Ramos (cell line): ENCODE measurements around the gene MYLK3.

ENCODE experiments used
- in situ Hi-C: fragments of 300-500 bp; cut with MboI; formaldehyde crosslinking; loops from one replicate; pipeline ENCODE4 v1.14.3; 2022; ENCODE audit warnings: low sequenced_read_pairs; ENCODE audit not compliant: unreplicated experiment

MYLK3 gene

DNA sequence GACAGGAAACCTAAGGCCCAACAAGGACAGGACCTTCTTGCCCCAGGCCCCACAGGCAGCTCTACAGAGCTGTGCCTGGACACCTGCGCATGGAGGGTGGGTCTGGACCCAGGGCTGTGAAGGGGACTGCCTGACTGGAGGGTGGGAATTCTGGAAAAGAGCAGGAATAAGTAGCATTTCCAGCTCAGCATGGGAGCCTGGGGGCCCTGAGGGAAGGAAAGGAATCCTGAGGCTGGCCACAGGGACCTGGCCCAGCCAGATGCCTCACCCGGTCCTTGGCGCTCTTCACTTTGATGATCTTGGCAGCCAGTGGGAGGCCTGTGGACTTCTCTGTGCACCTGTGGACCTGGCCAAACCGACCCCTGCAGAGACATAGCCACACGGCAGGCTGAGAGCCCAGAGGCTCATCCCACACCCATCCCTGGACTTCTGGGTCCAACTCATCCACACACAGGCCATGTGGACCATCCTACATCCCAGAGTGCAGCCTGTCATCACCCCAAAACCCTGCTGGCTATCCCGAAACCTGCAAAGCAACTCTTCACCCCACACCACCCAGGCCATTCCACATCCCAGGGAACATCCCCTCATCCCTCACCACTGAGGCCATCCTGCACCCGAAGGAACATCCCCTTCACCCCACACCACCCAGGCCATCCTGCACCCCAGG, 18.7 kb downstream of the MYLK3 start:
- in situ Hi-C loops: no loop called here

- in situ Hi-C loops: no loop called here
These were observed 19.3 kb downstream of the MYLK3 start for GRCh38 chr16:46728806-46729205.

GRCh38 chr16:46727630-46728029, 20.5 kb downstream of the MYLK3 start:
- in situ Hi-C loops: no loop called here

DNA sequence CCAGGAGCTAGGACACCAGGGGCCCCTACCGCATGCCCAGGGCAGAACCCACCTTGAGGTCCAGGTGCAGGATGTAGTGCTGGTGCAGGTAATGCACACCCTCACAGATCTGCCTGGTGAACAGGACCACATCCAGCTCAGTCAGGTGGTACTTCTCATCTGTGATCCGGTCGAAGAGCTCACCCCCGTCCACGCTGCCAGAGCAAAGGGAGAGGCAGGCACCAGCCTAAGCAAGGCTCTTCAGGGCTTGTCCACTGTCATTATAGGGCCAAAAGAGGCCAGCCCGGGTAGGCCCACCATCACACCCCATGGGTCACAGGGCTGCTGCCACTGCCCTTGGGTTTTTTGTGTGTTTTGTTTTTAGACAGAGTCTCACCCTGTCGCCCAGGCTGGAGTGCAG, 21.0 kb downstream of the MYLK3 start:
- in situ Hi-C loops: no loop called here

DNA sequence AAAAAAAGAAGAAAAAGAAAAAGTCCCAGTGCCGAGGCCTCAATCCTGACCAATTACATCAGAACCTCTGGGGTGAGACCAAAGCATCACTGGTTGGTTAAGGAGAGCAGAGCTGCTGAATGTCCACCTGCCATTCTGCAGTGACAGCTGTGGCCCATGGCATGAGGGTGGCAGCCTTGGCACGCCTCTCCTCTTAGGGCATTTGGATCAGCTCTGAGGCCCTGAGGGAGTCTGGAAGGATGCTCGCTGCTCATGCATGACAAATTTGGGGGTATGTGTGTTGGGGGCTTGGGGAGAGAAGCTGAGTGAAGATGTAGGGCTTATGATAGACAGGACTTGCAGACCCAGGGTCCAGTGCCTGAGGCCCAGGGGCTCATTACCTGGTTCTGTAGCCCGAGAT, 26.3 kb downstream of the MYLK3 start:
- in situ Hi-C loops: no loop called here

DNA sequence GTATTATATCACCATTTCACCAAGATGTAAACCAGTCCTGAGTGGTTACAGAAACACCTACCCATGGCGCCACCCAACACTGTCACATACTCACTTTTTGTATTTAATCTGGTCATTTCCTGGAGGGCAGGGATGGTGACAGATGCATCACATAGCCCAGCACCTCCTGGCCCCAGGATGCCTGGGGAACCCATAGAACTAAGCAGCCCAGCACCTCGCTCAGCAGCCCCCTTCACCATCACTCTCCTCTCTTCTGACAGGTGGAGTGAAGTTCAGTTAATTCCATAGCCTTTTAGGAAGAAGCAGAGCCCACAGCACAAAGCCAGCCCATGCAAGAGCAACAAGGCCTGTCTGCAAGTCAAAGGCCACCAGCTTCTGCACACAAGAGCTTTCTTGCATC, 27.5 kb downstream of the MYLK3 start:
- in situ Hi-C loops: no loop called here

- in situ Hi-C loops: no loop called here
These were observed 28.6 kb downstream of the MYLK3 start for GRCh38 chr16:46719528-46719927.

DNA sequence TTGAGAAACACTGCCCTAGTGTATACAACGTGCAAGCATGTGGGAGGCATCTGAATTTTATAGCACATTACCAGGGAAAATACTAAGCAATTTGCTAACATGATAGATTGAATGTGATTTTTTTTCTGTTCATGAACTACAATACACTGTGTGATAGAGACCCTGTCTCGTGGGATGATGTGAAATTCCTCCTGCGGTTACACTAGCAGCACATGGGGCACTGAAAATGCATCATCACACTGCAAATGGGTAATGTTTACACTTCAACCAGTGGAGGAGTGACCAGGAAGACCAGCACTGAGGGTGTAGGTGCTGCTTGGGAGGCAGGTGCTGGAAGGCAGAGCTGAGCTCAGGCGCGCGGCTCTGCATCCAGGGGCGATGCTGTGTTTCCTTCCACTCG, 29.9 kb downstream of the MYLK3 start:
- in situ Hi-C loops: no loop called here

GRCh38 chr16:46717692-46718091, 30.5 kb downstream of the MYLK3 start:
- in situ Hi-C loops: no loop called here

DNA sequence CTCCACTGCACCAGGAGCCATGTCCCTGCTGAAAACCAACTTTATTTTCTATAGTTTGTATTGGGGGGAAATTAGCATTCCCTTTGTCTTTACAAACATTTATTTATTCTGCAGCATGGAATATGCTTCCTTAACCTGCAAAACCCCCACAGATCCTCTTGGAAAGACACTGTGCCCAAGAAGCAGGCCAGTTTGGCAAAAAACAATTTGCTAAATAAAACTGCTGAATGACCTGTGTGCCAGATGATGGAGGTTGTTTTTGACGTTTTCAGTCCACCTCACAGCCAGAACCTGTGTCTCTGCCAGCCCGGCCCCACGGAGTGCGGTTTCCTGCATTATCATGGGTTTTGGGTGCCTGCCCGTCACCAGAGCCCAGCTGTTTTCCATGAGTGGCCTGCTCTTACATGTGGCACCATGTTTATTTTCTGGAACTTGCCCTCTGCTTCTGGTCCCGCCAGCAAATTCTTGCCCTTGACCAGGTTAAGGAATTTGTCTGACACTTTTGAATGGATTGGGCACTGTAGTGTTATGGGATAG, 32.3 kb downstream of the MYLK3 start:
- in situ Hi-C loops: no loop called here

GRCh38 chr16:46714797-46715591, 33.1 kb downstream of the MYLK3 start:
- in situ Hi-C loops: no loop called here

- in situ Hi-C loops: no loop called here
These were observed 34.5 kb downstream of the MYLK3 start for GRCh38 chr16:46713634-46714033.

GRCh38 chr16:46712911-46713310, 35.2 kb downstream of the MYLK3 start:
- in situ Hi-C loops: no loop called here

- in situ Hi-C loops: no loop called here
These were observed 36.8 kb downstream of the MYLK3 start for GRCh38 chr16:46711106-46712058.

DNA sequence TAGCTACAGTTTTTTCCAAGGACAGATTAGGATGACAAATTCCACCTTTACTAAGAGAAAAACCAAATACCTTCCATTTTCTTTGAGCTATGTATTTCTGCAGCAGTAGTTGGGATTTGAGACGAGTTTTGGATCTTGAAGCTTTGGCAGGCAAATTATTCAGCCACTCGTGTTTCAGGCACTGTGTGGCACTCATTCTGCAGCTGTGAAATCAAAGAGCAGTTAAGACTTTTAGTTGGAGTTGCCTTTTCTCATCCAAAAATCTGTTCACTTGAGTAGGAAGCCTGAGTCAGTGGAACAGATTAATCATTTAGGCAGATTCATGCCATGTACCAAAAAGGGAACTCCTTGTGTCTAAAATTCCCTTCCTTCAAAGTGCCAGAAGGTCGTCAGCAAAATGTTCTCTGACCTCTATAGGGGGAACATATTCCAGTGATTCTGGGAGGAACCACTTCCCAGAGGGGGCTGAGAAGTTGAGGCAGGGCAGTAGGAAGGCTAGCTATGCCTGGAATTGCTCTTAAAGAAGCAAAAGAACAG, 38.6 kb downstream of the MYLK3 start:
- in situ Hi-C loops: no loop called here

DNA sequence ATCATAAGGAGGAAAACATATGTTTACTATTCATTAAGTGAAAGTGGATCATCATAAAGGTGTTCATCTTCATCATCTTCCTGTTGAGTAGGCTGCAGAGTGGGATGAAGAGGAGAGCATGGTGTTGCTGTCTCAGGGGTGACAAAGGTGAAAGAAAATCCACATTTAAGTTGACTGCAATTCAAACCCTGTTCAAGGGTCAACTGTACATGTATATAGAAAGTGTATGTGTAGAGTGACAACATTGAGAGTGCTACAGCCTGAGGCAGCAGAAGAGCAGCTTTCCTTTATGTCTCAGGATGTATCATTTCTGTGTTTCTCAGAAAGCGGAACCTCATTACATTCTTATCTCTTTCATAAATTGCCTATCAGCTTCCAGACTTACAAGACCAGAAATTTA, 41.5 kb downstream of the MYLK3 start:
- in situ Hi-C loops: no loop called here

DNA sequence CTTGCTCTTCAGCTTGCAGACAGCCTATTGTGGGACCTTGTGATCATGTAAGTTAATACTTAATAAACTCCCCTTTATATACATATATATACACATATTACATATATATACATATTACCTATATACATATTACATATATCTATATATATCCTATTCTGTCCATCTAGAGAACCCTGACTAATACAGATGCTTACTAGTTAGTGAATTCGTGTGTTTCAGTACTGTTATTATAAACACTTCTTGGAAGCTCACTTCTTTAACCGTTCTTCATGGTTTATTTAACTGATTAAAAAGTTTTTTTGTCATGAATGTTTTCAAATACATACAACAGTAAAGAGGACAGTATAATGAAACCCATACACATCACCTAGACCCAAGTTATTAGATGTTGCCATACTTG, 46.1 kb downstream of the MYLK3 start:
- in situ Hi-C loops: no loop called here

DNA sequence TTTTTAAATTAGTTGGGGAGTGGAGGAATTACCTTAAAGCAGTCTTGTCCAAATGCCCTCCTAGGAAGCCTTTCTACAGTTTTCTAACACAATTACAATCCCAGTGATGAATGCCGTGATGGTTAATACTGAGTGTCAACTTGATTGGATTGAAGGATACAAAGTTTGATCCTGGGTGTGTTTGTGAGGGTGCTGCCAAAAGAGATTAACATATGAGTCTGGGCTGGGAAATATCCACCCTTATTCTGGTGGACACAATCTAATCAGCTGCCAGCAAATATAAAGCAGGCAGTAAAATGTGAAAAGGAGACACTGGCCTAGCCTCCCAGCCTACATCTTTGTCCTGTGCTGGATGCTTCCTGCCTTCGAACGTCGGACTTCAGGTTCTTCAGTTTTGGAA, 46.5 kb downstream of the MYLK3 start:
- in situ Hi-C loops: no loop called here

DNA sequence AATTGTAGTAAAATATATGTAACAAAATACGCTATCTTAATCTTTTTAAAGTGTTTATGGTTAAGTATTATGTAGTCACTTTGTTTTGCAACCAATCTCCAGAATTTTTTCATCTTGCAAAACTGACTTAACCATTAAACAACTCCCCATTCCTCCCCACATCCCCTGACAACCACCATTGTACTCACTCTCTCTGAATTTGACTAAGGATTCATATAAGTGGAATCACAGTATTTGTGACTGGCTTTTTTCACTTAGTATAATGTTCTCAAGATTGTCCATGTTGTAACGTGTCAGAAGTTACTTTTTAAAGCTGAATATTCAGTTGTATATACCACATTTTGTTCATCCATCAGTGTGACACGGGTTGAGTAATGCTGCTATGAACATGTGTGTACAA, 48.1 kb downstream of the MYLK3 start:
- in situ Hi-C loops: no loop called here

DNA sequence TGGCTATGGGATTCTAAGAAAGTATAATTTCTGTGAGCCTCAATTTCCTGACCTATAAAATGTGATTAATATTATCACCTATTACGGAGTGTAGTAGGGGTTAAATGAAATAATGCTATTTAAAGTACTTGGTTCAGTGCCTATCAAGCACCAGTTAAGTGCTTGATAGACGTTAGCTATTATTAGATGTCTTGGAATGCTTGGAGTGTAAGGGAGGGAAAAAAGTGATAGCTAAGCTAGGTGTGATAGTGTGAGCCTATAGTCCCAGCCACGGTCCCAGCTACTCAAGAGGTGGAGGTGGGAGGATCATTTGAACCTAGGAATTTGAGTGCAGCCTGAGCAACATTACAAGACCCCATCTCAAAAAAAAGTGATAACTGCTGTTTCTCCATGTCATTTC, 51.2 kb downstream of the MYLK3 start:
- in situ Hi-C loops: no loop called here
